GM12864 (cell line): ENCODE data around the gene SIN3A.
"Not testable (repeated sequence)": the region's sequence is repeated elsewhere in the genome, so short reads cannot be mapped to it uniquely, and the experiment has no call there.

Experiments used
- DNase-seq: peaks from one replicate; pipeline ENCODE4 v3.0.0-alpha.2; 2011; ENCODE audit warnings: low read depth
- H3K4me3 ChIP-seq: 2 replicates; pipeline ENCODE4 v1.5.1; 2011; ENCODE audit warnings: mild to moderate bottlenecking, low read depth, low read length, control low read depth
- TF ChIP-seq, protein P1 (sequence below): IDR thresholded peaks from 2 replicates; pipeline ENCODE4 v1.5.1; 2011; ENCODE audit warnings: low read depth, mild to moderate bottlenecking, moderate library complexity, low read length, control low read depth, inconsistent platforms; ENCODE audit errors: missing control alignments

The SIN3A gene

DNA sequence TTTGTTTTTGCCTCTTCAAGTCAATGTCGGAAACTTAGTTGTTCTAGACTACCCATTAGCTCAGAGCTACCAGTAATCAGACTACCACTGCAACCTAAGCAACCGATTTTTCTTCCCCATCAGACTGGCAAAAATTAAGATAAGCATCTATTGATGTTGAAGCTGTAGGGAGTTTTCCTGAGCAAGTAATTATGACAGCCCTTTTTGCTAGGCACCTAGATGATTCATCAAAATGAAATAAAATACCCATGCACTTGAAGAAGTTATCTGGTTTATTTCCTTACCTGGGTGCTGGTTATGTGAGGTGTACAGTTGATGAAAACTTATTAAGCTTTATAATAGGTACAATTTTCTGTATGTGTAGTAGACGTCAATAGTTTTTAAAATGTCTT is 116.2 kb downstream of the SIN3A start:
- DNase-seq, result no peak
- TF ChIP-seq, protein P1, sequence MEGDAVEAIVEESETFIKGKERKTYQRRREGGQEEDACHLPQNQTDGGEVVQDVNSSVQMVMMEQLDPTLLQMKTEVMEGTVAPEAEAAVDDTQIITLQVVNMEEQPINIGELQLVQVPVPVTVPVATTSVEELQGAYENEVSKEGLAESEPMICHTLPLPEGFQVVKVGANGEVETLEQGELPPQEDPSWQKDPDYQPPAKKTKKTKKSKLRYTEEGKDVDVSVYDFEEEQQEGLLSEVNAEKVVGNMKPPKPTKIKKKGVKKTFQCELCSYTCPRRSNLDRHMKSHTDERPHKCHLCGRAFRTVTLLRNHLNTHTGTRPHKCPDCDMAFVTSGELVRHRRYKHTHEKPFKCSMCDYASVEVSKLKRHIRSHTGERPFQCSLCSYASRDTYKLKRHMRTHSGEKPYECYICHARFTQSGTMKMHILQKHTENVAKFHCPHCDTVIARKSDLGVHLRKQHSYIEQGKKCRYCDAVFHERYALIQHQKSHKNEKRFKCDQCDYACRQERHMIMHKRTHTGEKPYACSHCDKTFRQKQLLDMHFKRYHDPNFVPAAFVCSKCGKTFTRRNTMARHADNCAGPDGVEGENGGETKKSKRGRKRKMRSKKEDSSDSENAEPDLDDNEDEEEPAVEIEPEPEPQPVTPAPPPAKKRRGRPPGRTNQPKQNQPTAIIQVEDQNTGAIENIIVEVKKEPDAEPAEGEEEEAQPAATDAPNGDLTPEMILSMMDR, result no peak
- peak overlapping the region; percentile 90; the same call in 1 of the 2 replicates for H3K4me3 ChIP-seq

DNA sequence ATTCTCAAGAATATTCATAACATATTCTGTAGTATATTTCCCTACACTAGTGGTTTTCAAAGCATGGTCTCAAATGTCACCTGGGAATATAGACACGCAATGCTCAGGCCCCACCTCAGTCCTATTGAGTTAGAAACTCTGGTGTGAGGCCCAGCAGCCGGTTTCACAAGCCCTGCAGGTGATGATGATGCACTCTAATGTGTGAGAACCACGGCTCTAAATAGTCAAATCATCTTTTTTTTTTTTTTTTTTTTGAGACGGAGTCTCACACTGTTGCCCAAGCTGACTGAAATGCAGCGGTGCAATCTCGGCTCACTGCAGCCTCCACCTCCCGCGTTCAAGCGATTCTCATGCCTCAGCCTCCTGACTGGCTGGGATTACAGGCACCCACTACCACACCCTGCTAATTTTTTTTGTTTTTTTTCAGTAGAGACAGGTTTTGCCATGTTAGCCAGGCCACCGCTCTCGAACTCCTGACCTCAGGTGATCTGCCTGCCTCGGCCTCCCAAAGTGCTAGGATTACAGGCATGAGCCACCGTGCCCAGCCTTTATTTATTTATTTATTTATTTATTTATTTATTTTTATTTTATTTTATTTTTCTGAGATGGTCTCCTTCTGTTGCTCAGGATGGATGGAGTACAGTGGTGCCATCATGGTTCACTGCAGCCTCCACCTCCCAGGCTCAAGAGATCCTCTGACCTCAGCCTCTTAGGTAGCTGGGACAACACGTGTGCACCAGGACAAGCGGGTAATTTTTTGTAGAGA is 117.7 kb downstream of the SIN3A start:
- H3K4me3 ChIP-seq, DNase-seq: not testable (repeated sequence)

DNA sequence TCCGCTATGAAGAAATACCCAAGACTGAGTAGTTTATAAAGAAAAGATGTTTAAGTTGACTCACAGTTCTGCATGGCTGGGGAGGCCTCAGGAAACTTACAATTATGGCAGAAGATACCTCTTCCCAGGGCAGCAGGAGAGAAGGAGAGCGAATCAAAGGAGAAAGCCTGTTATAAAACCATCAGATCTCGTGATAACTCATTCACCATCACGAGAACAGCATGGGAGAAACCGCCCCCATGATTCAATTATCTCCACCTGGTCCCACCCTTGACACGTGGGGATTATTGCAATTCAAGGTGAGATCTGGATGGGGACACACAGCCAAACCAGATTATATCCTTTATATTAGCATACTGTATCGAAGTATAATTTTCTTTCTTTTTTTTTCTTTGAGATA is 119.4 kb downstream of the SIN3A start:
- H3K4me3 ChIP-seq, DNase-seq: not testable (repeated sequence)

DNA sequence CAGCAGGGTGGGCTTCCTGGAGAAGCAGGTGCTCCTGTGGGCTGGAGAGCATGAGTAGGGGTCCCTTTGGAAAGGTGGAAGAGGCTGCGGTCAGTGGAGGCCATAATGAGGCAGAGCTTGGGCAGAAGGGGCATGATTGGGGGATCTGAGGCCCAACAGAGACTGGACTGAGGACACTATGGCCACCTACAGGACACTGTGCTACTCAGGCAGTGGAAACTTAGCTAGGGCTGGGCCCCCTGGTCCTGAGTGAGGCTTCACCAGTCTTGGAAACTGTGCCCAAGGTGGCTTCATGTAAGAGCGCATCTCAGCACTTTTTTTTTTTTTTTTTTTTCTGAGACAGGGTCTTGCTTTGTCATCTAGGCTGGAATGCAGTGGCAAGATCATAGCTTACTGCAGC is 121.9 kb downstream of the SIN3A start:
- no peak for DNase-seq
- TF ChIP-seq, protein P1, result no peak
- no peak overlapping the region for H3K4me3 ChIP-seq

DNA sequence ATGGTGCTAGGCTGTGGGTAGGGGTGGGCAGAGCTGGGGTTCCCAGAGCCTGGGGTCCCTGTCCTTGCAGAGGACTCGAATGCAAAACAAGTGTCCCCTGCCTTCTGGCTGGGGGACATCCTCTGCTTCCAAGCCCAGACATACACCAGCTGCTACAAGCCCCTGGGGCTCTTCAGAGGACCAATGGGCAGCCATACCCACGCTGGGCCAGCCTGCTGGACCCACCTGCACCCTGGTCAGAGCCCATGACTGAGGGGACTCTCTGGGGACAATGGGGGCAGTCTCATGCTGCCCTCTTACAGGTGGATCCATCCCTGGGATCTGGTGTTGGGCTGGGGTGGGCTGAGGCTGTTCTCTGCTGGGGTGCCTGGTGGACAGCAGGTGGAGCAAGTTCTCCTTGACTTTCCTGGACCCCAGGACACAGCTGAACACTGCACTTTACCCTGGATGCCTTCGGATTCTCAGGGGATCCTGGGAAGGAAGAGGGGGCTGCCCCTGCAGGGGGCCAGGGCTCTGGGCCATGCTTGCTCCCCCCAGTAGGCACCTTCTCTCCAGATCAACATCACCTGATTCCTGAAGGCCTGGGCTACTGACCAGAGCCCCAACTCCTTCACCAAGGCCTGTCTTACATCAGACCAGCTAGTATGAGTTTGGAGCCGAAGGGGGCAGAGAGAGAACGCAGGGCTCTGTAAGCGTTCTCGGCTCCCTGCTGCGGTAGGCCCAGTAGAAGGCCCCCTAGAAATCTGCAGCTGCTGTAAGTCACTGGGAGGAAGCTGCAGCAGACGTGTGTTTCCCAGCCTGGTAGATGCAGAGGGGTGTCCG is 122.8 kb downstream of the SIN3A start:
- DNase-seq, result no peak
- no peak overlapping the region for H3K4me3 ChIP-seq
- TF ChIP-seq, protein P1, result no peak

DNA sequence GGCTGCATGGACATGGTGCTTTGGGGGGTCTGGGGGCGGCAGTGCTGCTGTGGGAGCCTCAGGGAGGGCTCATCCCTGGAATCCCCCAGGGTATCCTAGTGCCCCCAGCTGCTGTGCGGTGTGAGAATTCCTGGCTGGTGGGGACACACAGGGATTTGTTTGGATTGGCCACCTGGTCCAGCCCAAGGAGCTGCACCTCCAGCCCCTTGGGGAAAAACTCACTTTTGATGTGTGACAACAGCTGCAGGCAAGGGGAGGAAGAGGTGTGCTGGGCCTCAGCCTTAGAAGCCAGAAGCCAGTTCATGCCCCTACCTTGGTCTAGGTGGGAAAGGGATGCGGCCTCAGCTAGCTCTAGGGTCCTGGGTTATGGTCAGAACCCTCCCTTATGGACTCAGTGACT is 124.0 kb downstream of the SIN3A start:
- TF ChIP-seq, protein P1, result no peak
- DNase-seq, result no peak
- no peak overlapping the region for H3K4me3 ChIP-seq

DNA sequence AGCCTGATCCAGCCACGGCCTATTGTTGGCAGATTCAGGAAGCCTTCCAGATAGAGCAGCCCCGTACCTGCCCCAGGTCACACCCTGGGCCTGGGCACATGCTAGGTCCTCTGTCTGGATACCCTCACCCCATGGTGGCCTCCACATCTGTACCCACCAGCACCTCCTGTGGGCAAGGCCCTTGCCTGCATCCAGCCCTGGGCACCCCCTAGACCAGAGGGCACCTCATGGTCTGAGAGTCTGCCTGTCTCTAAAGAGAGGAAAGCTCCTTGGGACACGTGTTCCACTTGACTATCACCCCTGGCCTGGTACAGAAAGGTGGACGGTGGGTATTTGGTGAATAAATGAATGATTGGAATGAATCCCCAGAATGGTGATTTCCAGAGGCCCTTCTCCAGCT is 124.5 kb downstream of the SIN3A start:
- DNase-seq, result no peak
- TF ChIP-seq, protein P1, result no peak
- no peak overlapping the region for H3K4me3 ChIP-seq

DNA sequence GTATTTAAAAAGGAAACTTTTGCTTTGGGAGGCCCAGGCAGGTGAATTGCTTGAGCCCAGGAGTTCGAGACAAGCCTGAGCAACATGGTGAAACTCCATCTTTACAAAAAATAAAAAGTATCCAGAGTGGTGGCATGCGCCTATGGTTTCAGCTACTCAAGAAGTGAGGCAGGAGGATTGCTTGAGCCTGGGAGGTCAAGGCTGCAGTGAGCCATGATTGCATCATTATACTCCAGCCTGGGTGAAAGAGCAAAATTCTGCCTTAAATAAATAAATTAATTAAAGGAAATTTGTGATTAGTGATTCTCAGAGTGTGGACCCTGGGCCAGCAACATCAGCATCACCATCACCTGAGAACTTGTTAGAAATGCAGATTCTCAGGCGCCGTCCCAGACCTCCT is 125.6 kb downstream of the SIN3A start:
- H3K4me3 ChIP-seq, result no peak overlapping the region
- DNase-seq, result no peak
- TF ChIP-seq, protein P1, result no peak
